Neural cell (in vitro differentiated cells): ENCODE data around the gene TGFBR2.

Experiments
- EZH2 ChIP-seq: fragments of 200-600, 300-800 bp; shearing (Covaris generic), sonication (generic); IDR thresholded peaks from 2 replicates; pipeline ENCODE4 v1.6.1; 2014; ENCODE audit warnings: antibody characterized with exemption, low read length, borderline replicate concordance, mild to moderate bottlenecking; ENCODE audit not compliant: insufficient read depth, poor library complexity, severe bottlenecking
- MXI1 ChIP-seq: fragments of 450-650 bp; conservative IDR thresholded peaks from 2 replicates; pipeline ENCODE4 v1.6.1; 2014; ENCODE audit warnings: antibody characterized with exemption, mild to moderate bottlenecking; ENCODE audit not compliant: poor library complexity, severe bottlenecking
- POLR2AphosphoS5 ChIP-seq: IDR thresholded peaks from 2 replicates; pipeline ENCODE4 v1.6.1; 2012
- RAD21 ChIP-seq: fragments of 450-650 bp; conservative IDR thresholded peaks from 2 replicates; pipeline ENCODE4 v1.6.1; 2014; ENCODE audit warnings: antibody characterized with exemption, mild to moderate bottlenecking, moderate library complexity
- TF ChIP-seq, protein P1 (sequence below): fragments of 450-650 bp; IDR thresholded peaks from 2 replicates; pipeline ENCODE4 v1.5.1; 2014; ENCODE audit warnings: antibody characterized with exemption, mild to moderate bottlenecking, moderate library complexity; ENCODE audit not compliant: poor library complexity, severe bottlenecking
- TF ChIP-seq, protein P2 (sequence below): IDR thresholded peaks from 2 replicates; pipeline ENCODE4 v1.6.1; 2012; ENCODE audit warnings: borderline replicate concordance

DNA sequence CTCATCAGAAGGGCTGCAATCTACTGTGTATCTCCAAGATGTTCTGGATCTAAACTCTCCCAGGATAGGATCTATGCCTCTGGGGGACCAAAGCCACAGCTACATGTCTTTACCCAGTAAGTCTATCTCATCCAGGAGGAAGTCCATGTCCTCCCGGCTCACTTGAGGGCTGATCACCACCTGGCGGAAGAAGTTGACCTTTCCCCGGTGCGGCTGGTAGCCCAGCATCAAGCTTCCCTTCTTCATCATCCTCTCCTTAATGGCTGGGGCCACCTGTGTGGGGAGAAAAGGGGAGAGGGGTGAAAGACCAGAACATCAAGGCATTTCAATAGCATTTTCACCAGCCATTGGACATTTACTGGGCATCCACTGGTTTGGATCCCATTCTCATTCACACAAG lies 121.7 kb downstream of the TGFBR2 start:
- TF ChIP-seq, protein P1, sequence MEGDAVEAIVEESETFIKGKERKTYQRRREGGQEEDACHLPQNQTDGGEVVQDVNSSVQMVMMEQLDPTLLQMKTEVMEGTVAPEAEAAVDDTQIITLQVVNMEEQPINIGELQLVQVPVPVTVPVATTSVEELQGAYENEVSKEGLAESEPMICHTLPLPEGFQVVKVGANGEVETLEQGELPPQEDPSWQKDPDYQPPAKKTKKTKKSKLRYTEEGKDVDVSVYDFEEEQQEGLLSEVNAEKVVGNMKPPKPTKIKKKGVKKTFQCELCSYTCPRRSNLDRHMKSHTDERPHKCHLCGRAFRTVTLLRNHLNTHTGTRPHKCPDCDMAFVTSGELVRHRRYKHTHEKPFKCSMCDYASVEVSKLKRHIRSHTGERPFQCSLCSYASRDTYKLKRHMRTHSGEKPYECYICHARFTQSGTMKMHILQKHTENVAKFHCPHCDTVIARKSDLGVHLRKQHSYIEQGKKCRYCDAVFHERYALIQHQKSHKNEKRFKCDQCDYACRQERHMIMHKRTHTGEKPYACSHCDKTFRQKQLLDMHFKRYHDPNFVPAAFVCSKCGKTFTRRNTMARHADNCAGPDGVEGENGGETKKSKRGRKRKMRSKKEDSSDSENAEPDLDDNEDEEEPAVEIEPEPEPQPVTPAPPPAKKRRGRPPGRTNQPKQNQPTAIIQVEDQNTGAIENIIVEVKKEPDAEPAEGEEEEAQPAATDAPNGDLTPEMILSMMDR = no peak
- TF ChIP-seq MXI1 = no peak
- TF ChIP-seq RAD21 = no peak
- no peak for TF ChIP-seq POLR2AphosphoS5
- no peak for TF ChIP-seq EZH2
- TF ChIP-seq, protein P2, sequence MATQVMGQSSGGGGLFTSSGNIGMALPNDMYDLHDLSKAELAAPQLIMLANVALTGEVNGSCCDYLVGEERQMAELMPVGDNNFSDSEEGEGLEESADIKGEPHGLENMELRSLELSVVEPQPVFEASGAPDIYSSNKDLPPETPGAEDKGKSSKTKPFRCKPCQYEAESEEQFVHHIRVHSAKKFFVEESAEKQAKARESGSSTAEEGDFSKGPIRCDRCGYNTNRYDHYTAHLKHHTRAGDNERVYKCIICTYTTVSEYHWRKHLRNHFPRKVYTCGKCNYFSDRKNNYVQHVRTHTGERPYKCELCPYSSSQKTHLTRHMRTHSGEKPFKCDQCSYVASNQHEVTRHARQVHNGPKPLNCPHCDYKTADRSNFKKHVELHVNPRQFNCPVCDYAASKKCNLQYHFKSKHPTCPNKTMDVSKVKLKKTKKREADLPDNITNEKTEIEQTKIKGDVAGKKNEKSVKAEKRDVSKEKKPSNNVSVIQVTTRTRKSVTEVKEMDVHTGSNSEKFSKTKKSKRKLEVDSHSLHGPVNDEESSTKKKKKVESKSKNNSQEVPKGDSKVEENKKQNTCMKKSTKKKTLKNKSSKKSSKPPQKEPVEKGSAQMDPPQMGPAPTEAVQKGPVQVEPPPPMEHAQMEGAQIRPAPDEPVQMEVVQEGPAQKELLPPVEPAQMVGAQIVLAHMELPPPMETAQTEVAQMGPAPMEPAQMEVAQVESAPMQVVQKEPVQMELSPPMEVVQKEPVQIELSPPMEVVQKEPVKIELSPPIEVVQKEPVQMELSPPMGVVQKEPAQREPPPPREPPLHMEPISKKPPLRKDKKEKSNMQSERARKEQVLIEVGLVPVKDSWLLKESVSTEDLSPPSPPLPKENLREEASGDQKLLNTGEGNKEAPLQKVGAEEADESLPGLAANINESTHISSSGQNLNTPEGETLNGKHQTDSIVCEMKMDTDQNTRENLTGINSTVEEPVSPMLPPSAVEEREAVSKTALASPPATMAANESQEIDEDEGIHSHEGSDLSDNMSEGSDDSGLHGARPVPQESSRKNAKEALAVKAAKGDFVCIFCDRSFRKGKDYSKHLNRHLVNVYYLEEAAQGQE = no peak
